HEK293 (cell line): ENCODE results near the gene CXCL3.

Experiments used
- CTCF ChIA-PET: fragments of 350-600 bp; formaldehyde crosslinking; extraction: SDS; loops from one replicate; lab custom pipeline; 2021; ENCODE audit warnings: antibody characterized with exemption; lab: Yijun Ruan, JAX
- POLR2A ChIA-PET: fragments of 300-600 bp; formaldehyde crosslinking; extraction: SDS; loops from one replicate; lab custom pipeline; 2020; ENCODE audit warnings: antibody characterized with exemption, inconsistent platforms; lab: Yijun Ruan, JAX
- H3K27ac ChIP-seq: fragments of 200-500 bp; sonication (Bioruptor generic); 2 replicates; pipeline ENCODE4 v1.5.1; 2014; ENCODE audit warnings: low read depth, low read length, control low read depth, inconsistent platforms; ENCODE audit errors: extremely low read depth
- H3K36me3 ChIP-seq, 2 experiments: fragments of 200-500 bp in 1 of 2; sonication (Bioruptor generic) in 1 of 2; 1 replicate in 1 of 2; 2 replicates in 1 of 2; pipeline ENCODE4 v1.5.1; 2014 to 2017; ENCODE audit warnings: inconsistent platforms in 2 of 2, low read length in 2 of 2; ENCODE audit not compliant: control insufficient read depth in 2 of 2, insufficient read depth in 1 of 2
- H3K4me1 ChIP-seq: fragments of 200-500 bp; sonication (Bioruptor generic); 2 replicates; pipeline ENCODE4 v1.5.1; 2014; ENCODE audit warnings: mild to moderate bottlenecking, low read length, inconsistent platforms; ENCODE audit not compliant: control insufficient read depth, insufficient read depth
- H3K4me3 ChIP-seq: 2 replicates; pipeline ENCODE4 v1.5.1; 2011; ENCODE audit warnings: low read depth, mild to moderate bottlenecking, control low read depth, low read length, moderate library complexity
- H3K9me3 ChIP-seq: fragments of 200-500 bp; sonication (Bioruptor generic); 2 replicates; pipeline ENCODE4 v1.5.1; 2014; ENCODE audit warnings: low read depth, low read length, inconsistent platforms; ENCODE audit not compliant: control insufficient read depth, insufficient read depth
- EGR2 ChIP-seq: fragments of 450-650 bp; formaldehyde crosslinking; IDR thresholded peaks from 2 replicates; pipeline ENCODE4 v1.5.1; 2016; ENCODE audit warnings: low read depth, missing biosample characterization, missing genetic modification characterization
- GLIS2 ChIP-seq: fragments of 450-650 bp; formaldehyde crosslinking; IDR thresholded peaks from 2 replicates; pipeline ENCODE4 v1.5.1; 2016; ENCODE audit warnings: missing biosample characterization, missing genetic modification characterization
- HOXA7 ChIP-seq: sonication (generic); formaldehyde crosslinking; IDR thresholded peaks from 2 replicates; pipeline ENCODE4 v1.8.1; 2022; ENCODE audit warnings: missing genetic modification reagents, borderline replicate concordance
- HOXC10 ChIP-seq: sonication (generic); formaldehyde crosslinking; IDR thresholded peaks from 2 replicates; pipeline ENCODE4 v1.8.1; 2023; ENCODE audit warnings: mild to moderate bottlenecking, missing genetic modification reagents
- KLF9 ChIP-seq: fragments of 450-650 bp; formaldehyde crosslinking; IDR thresholded peaks from 2 replicates; pipeline ENCODE4 v1.5.1; 2016; ENCODE audit warnings: missing biosample characterization, missing genetic modification characterization, low read depth
- MYNN ChIP-seq: fragments of 450-650 bp; formaldehyde crosslinking; IDR thresholded peaks from 2 replicates; pipeline ENCODE4 v1.5.1; 2016; ENCODE audit warnings: missing biosample characterization, missing genetic modification characterization, borderline replicate concordance
- OSR2 ChIP-seq: fragments of 450-650 bp; formaldehyde crosslinking; IDR thresholded peaks from 2 replicates; pipeline ENCODE4 v1.5.1; 2016; ENCODE audit warnings: missing biosample characterization, missing genetic modification characterization
- SP2 ChIP-seq: fragments of 450-650 bp; formaldehyde crosslinking; IDR thresholded peaks from 2 replicates; pipeline ENCODE4 v1.5.1; 2016; ENCODE audit warnings: missing biosample characterization, missing genetic modification characterization
- YY1 ChIP-seq: fragments of 450-650 bp; formaldehyde crosslinking; IDR thresholded peaks from 2 replicates; pipeline ENCODE4 v1.5.1; 2018; ENCODE audit warnings: missing biosample characterization, missing genetic modification characterization
- ZBTB17 ChIP-seq: fragments of 450-650 bp; formaldehyde crosslinking; IDR thresholded peaks from 2 replicates; pipeline ENCODE4 v1.5.1; 2016; ENCODE audit warnings: missing biosample characterization, missing genetic modification characterization
- ZBTB21 ChIP-seq: fragments of 450-650 bp; formaldehyde crosslinking; IDR thresholded peaks from 2 replicates; pipeline ENCODE4 v1.5.1; 2017; ENCODE audit warnings: missing biosample characterization, missing genetic modification characterization
- ZBTB48 ChIP-seq: fragments of 450-650 bp; formaldehyde crosslinking; IDR thresholded peaks from 2 replicates; pipeline ENCODE4 v1.5.1; 2016; ENCODE audit warnings: missing biosample characterization, missing genetic modification characterization
- ZBTB8A ChIP-seq: fragments of 450-650 bp; formaldehyde crosslinking; IDR thresholded peaks from 2 replicates; pipeline ENCODE4 v1.5.1; 2016; ENCODE audit warnings: missing biosample characterization, missing genetic modification characterization
- ZFHX2 ChIP-seq: fragments of 450-650 bp; formaldehyde crosslinking; conservative IDR thresholded peaks from 2 replicates; pipeline ENCODE4 v1.5.1; 2016; ENCODE audit warnings: missing biosample characterization, missing genetic modification characterization
- ZIC2 ChIP-seq: fragments of 450-650 bp; formaldehyde crosslinking; IDR thresholded peaks from 2 replicates; pipeline ENCODE4 v1.5.1; 2016; ENCODE audit warnings: missing biosample characterization, missing genetic modification characterization
- ZNF23 ChIP-seq: fragments of 450-650 bp; formaldehyde crosslinking; IDR thresholded peaks from 2 replicates; pipeline ENCODE4 v1.5.1; 2016; ENCODE audit warnings: missing biosample characterization, missing genetic modification characterization, borderline replicate concordance
- ZNF324 ChIP-seq: fragments of 450-650 bp; formaldehyde crosslinking; IDR thresholded peaks from 2 replicates; pipeline ENCODE4 v1.5.1; 2016; ENCODE audit warnings: missing biosample characterization, missing genetic modification characterization
- ZNF335 ChIP-seq: fragments of 450-650 bp; formaldehyde crosslinking; conservative IDR thresholded peaks from 2 replicates; pipeline ENCODE4 v1.5.1; 2016; ENCODE audit warnings: missing biosample characterization, missing genetic modification characterization
- ZNF350 ChIP-seq: fragments of 450-650 bp; formaldehyde crosslinking; IDR thresholded peaks from 2 replicates; pipeline ENCODE4 v1.5.0; 2017; ENCODE audit warnings: missing biosample characterization, mild to moderate bottlenecking, missing genetic modification characterization
- ZNF416 ChIP-seq: fragments of 450-650 bp; formaldehyde crosslinking; IDR thresholded peaks from 2 replicates; pipeline ENCODE4 v1.5.1; 2016; ENCODE audit warnings: missing biosample characterization, missing genetic modification characterization
- ZNF423 ChIP-seq: fragments of 450-650 bp; formaldehyde crosslinking; IDR thresholded peaks from 2 replicates; pipeline ENCODE4 v1.5.1; 2016; ENCODE audit warnings: missing biosample characterization, missing genetic modification characterization
- ZNF600 ChIP-seq: fragments of 450-650 bp; formaldehyde crosslinking; IDR thresholded peaks from 2 replicates; pipeline ENCODE4 v1.5.1; 2016; ENCODE audit warnings: missing biosample characterization, missing genetic modification characterization
- ZNF654 ChIP-seq: fragments of 450-650 bp; formaldehyde crosslinking; IDR thresholded peaks from 2 replicates; pipeline ENCODE4 v1.5.1; 2016; ENCODE audit warnings: low read depth, missing biosample characterization, missing genetic modification characterization
- ZNF76 ChIP-seq: fragments of 450-650 bp; formaldehyde crosslinking; IDR thresholded peaks from 2 replicates; pipeline ENCODE4; 2016; ENCODE audit warnings: low read depth, missing biosample characterization, missing genetic modification characterization, borderline replicate concordance
- ZSCAN16 ChIP-seq: fragments of 450-650 bp; formaldehyde crosslinking; IDR thresholded peaks from 2 replicates; pipeline ENCODE4 v1.5.1; 2016; ENCODE audit warnings: missing biosample characterization, missing genetic modification characterization
- ZSCAN23 ChIP-seq: fragments of 450-650 bp; formaldehyde crosslinking; IDR thresholded peaks from 2 replicates; pipeline ENCODE4 v1.5.1; 2016; ENCODE audit warnings: missing biosample characterization, missing genetic modification characterization
- ZSCAN30 ChIP-seq: fragments of 450-650 bp; IDR thresholded peaks from 2 replicates; pipeline ENCODE4 v1.5.1; 2018; ENCODE audit warnings: missing biosample characterization, mild to moderate bottlenecking, missing genetic modification characterization, moderate library complexity
- TF ChIP-seq, protein P1 (sequence below): fragments of 450-650 bp; formaldehyde crosslinking; IDR thresholded peaks from 2 replicates; pipeline ENCODE4 v1.5.1; 2017; ENCODE audit warnings: missing biosample characterization, missing genetic modification characterization
- TF ChIP-seq, protein P2 (sequence below): fragments of 450-650 bp; formaldehyde crosslinking; conservative IDR thresholded peaks from 2 replicates; pipeline ENCODE4 v1.5.1; 2016; ENCODE audit warnings: low read depth, missing biosample characterization, missing genetic modification characterization
- TF ChIP-seq, protein P3 (sequence below): fragments of 450-650 bp; formaldehyde crosslinking; optimal IDR thresholded peaks from 2 replicates; pipeline ENCODE3; 2016; ENCODE audit warnings: missing biosample characterization, mild to moderate bottlenecking, missing genetic modification characterization

CXCL3 gene

DNA sequence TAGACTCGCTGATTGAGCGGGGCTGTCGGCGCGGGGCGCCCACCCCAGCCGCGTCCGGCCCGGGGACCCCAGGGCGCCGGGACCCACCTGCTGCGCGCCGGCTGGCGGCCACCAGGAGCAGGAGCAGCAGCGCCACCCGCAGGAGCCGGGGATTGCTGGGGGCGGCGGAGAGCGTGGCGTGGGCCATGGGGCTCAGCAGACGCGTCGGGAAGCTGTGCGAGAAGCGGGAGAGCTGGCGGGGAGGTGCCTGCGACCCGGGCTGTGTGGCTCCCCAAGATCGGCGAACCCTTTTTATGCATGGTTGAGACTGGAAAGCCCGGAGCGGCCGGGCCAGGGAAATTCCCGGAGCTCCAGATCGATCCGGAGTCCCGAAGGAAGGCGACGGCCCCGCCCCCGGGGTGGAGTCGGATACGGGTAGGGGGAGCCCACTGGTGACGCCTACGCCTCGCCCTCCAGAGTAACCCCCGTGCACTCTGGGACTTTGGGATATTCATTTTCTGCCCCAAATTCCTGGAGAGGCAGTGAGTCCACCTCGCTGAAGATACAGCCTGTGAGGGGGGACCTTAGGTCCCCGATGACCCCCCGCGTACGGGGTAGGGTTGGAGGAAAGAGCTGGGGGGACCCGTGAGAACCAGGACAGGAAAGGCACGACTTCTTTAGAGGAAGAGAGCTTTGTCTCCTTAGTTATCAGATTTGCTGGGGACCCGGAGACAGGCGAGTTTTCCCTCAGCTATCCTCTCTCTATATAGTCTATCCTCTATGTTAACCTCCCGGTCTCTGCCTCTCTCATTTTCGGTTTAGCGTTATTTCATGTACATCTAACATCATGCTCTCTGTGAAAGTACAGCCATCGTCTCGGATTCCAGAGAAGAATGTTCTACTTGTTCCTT lies at the start of gene CXCL3:
CXCL3 (minus strand) TSS at position 265 of the 890 bp plus-strand sequence; CDS start at position 187, 78 bp downstream.
- Histone ChIP-seq H3K9me3 (no peaks in the 10 kb centered on the region), H3K4me3 (peak within 1 kb of the TSS; percentile 62), H3K4me1 (no peaks in the 10 kb centered on the region), H3K36me3 (no peaks in the 10 kb centered on the region), H3K27ac (peak within 1 kb of the TSS; percentile 32; the same call in 1 of the 2 replicates)
- POLR2A ChIA-PET = no interaction called here
- CTCF ChIA-PET = interaction anchor here (0.5 to 1.0 kb wide), 14 partner anchors 10 to 386 kb away, joined by 3 to 5 read pairs (median 3); partner anchors contain the start of gene CXCL2
- peak; percentile 33; the same call in 1 of the 2 replicates for TF ChIP-seq ZIC2 (tag by site-specific recombination)
- peak; percentile 77 for TF ChIP-seq GLIS2 (tag by site-specific recombination)
- no peak for TF ChIP-seq MYNN (tag by site-specific recombination)
- TF ChIP-seq ZNF335 = peak; percentile 77
- peak; percentile 63 for TF ChIP-seq KLF9 (tag by site-specific recombination)
- TF ChIP-seq ZNF600 = 0 out of 2 replicates have a peak, but pooled peaks have one; percentile 17
- TF ChIP-seq ZSCAN30 (tag by site-specific recombination) = 0 out of 2 replicates have a peak, but pooled peaks have one; percentile 17
- TF ChIP-seq HOXC10 = no peak
- no peak for TF ChIP-seq ZNF416 (tag by site-specific recombination)
- TF ChIP-seq ZNF654 (tag by site-specific recombination) = peak; percentile 8; the same call in 1 of the 2 replicates
- TF ChIP-seq, protein P1, sequence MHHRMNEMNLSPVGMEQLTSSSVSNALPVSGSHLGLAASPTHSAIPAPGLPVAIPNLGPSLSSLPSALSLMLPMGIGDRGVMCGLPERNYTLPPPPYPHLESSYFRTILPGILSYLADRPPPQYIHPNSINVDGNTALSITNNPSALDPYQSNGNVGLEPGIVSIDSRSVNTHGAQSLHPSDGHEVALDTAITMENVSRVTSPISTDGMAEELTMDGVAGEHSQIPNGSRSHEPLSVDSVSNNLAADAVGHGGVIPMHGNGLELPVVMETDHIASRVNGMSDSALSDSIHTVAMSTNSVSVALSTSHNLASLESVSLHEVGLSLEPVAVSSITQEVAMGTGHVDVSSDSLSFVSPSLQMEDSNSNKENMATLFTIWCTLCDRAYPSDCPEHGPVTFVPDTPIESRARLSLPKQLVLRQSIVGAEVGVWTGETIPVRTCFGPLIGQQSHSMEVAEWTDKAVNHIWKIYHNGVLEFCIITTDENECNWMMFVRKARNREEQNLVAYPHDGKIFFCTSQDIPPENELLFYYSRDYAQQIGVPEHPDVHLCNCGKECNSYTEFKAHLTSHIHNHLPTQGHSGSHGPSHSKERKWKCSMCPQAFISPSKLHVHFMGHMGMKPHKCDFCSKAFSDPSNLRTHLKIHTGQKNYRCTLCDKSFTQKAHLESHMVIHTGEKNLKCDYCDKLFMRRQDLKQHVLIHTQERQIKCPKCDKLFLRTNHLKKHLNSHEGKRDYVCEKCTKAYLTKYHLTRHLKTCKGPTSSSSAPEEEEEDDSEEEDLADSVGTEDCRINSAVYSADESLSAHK (tag by site-specific recombination) = no peak
- TF ChIP-seq OSR2 (tag by site-specific recombination) = peak; percentile 56; the same call in 1 of the 2 replicates
- TF ChIP-seq, protein P2, sequence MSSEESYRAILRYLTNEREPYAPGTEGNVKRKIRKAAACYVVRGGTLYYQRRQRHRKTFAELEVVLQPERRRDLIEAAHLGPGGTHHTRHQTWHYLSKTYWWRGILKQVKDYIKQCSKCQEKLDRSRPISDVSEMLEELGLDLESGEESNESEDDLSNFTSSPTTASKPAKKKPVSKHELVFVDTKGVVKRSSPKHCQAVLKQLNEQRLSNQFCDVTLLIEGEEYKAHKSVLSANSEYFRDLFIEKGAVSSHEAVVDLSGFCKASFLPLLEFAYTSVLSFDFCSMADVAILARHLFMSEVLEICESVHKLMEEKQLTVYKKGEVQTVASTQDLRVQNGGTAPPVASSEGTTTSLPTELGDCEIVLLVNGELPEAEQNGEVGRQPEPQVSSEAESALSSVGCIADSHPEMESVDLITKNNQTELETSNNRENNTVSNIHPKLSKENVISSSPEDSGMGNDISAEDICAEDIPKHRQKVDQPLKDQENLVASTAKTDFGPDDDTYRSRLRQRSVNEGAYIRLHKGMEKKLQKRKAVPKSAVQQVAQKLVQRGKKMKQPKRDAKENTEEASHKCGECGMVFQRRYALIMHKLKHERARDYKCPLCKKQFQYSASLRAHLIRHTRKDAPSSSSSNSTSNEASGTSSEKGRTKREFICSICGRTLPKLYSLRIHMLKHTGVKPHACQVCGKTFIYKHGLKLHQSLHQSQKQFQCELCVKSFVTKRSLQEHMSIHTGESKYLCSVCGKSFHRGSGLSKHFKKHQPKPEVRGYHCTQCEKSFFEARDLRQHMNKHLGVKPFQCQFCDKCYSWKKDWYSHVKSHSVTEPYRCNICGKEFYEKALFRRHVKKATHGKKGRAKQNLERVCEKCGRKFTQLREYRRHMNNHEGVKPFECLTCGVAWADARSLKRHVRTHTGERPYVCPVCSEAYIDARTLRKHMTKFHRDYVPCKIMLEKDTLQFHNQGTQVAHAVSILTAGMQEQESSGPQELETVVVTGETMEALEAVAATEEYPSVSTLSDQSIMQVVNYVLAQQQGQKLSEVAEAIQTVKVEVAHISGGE (tag by site-specific recombination) = 0 out of 2 replicates have a peak, but pooled peaks have one; percentile 29
- no peak for TF ChIP-seq ZNF23 (tag by site-specific recombination)
- no peak for TF ChIP-seq HOXA7 (CRISPR knock-in tag)
- TF ChIP-seq YY1 = 0 out of 2 replicates have a peak, but pooled peaks have one; percentile 20
- no peak for TF ChIP-seq ZBTB48 (tag by site-specific recombination)
- TF ChIP-seq ZNF350 (tag by site-specific recombination) = no peak
- 0 out of 2 replicates have a peak, but pooled peaks have one; percentile 32 for TF ChIP-seq ZBTB21 (tag by site-specific recombination)
- TF ChIP-seq ZBTB17 (tag by site-specific recombination) = 0 out of 2 replicates have a peak, but pooled peaks have one; percentile 16
- TF ChIP-seq ZNF76 (tag by site-specific recombination) = 0 out of 2 replicates have a peak, but pooled peaks have one; percentile 10
- no peak for TF ChIP-seq SP2 (tag by site-specific recombination)
- TF ChIP-seq ZNF324 (tag by site-specific recombination) = no peak
- peak; percentile 77 for TF ChIP-seq ZNF423
- TF ChIP-seq, protein P3, sequence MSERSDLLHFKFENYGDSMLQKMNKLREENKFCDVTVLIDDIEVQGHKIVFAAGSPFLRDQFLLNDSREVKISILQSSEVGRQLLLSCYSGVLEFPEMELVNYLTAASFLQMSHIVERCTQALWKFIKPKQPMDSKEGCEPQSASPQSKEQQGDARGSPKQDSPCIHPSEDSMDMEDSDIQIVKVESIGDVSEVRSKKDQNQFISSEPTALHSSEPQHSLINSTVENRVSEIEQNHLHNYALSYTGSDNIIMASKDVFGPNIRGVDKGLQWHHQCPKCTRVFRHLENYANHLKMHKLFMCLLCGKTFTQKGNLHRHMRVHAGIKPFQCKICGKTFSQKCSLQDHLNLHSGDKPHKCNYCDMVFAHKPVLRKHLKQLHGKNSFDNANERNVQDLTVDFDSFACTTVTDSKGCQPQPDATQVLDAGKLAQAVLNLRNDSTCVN (tag by site-specific recombination) = peak; percentile 24
- TF ChIP-seq ZSCAN23 (tag by site-specific recombination) = no peak
- peak; percentile 25; the same call in 1 of the 2 replicates for TF ChIP-seq ZBTB8A (tag by site-specific recombination)
- no peak for TF ChIP-seq ZSCAN16
- TF ChIP-seq ZFHX2 (tag by site-specific recombination) = peak; percentile 69
- TF ChIP-seq EGR2 (tag by site-specific recombination) = peak; percentile 69
